Mucosa of descending colon (tissue), 3 donors: ENCODE data around the gene CUTC. TPM values are rescaled to one million over a fixed set of nuclear protein-coding genes. Genes with fewer than 3 reads are reported as not detected.

Source experiments
- ATAC-seq: fragments of 200-7000 bp; cut with Tn5 transposase; one replicate; pipeline ENCODE4 v1.9.1; 2020; ENCODE audit warnings: mild to moderate bottlenecking, moderate library complexity
- DNase-seq, 3 donors: peaks; one replicate each; pipeline ENCODE4 v3.0.0-alpha.2; 2020
- H3K36me3 ChIP-seq: fragments of 200-600 bp; one replicate; pipeline ENCODE4 v1.8.0; 2021; ENCODE audit warnings: low read depth, mild to moderate bottlenecking
- H3K4me1 ChIP-seq: fragments of 200-600 bp; one replicate; pipeline ENCODE4 v1.8.0; 2021; ENCODE audit warnings: low read depth, mild to moderate bottlenecking
- H3K4me3 ChIP-seq: fragments of 200-600 bp; one replicate; pipeline ENCODE4 v1.8.0; 2021; ENCODE audit warnings: mild to moderate bottlenecking
- H3K9me3 ChIP-seq: fragments of 200-600 bp; one replicate; pipeline ENCODE4 v1.8.0; 2021; ENCODE audit warnings: mild to moderate bottlenecking
- intact Hi-C, 2 donors: fragments of 100-400 bp; cut with DNase I in 1 of 2; cut with micrococcal nuclease in 1 of 2; formaldehyde crosslinking; loops; one replicate each; pipeline versions ENCODE4 v1.11.0 to v1.11.1; 2022; cut with DNase I, micrococcal nuclease
- total RNA-seq, 3 donors: library from RNA; stranded (reverse); fragmentation: NEBNext Ultra II Directional in 2 of 3; extraction: Animal tissue kit (Norgen Biotek cat#: 25700) in 2 of 3; gene quantifications; one replicate each; pipeline versions ENCODE4 v1.2.1 to v1.2.4, GENCODE V29; 2021 to 2023
- TF ChIP-seq, protein P1 (sequence below): fragments of 200-600 bp; IDR thresholded peaks from one replicate; pipeline ENCODE4 v1.8.0; 2022; ENCODE audit warnings: antibody characterized with exemption, mild to moderate bottlenecking
- donor health status: DM: no; HTN: no; CAD: no; lungs with moderate emphysema.
- donor health status: DM: no; HTN: no; CAD: no.
- donor health status: DM: no; HTN: yes; CAD: no.

Gene CUTC
- total RNA-seq, 3 donors from 2014 or later: 10.7 to 22.1 (median 11.4) TPM

DNA sequence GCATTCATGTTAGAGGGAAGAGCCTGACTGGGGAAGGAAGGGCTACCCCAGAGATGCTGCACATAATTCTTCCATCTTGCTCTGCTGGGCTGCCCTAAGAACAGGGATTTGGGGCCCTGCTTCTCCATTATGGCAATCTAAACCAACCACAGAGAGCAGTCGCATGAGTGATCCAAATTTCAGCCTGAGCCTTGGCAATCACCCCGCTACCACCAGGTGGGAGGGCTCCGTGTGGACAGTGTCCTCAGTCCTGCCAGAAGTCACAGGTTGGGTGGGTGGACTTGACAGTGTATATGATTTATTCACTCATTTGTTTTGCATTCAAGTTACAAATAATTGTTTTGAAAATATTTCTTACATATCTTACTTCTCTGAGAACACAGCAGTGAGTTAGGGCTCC, 72.4 kb downstream of the CUTC start:
- no peaks in the 10 kb centered on the region for H3K9me3 ChIP-seq
- TF ChIP-seq, protein P1, sequence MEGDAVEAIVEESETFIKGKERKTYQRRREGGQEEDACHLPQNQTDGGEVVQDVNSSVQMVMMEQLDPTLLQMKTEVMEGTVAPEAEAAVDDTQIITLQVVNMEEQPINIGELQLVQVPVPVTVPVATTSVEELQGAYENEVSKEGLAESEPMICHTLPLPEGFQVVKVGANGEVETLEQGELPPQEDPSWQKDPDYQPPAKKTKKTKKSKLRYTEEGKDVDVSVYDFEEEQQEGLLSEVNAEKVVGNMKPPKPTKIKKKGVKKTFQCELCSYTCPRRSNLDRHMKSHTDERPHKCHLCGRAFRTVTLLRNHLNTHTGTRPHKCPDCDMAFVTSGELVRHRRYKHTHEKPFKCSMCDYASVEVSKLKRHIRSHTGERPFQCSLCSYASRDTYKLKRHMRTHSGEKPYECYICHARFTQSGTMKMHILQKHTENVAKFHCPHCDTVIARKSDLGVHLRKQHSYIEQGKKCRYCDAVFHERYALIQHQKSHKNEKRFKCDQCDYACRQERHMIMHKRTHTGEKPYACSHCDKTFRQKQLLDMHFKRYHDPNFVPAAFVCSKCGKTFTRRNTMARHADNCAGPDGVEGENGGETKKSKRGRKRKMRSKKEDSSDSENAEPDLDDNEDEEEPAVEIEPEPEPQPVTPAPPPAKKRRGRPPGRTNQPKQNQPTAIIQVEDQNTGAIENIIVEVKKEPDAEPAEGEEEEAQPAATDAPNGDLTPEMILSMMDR: no peak
- no peak for ATAC-seq
- no peak overlapping the region for H3K4me3 ChIP-seq
- intact Hi-C loops: no loop called here
- DNase-seq: no peak
- no peaks in the 10 kb centered on the region for H3K36me3 ChIP-seq
- H3K4me1 ChIP-seq: no peaks in the 10 kb centered on the region

DNA sequence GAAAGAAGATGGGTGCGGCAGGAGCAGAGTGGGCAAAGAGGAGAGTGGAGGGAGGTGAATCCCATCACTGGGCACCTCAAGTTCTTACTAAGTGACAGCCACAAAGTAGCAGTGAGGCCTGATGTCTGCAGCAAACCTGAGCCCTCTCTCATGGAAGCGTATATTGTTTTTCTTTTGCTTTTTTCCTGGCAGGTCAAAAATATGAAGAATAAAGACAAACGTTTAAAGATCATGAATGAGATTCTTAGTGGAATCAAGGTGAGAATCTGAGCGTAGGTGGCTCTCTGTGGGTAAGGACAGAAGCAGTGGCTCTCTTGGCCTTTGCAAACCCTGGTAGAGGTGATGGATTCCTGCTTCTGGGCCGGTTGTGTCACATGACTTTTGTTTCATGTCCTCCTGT, 73.2 kb downstream of the CUTC start:
- ATAC-seq: no peak
- no peak overlapping the region for H3K4me3 ChIP-seq

More for the DNA sequence above, 73.2 kb downstream of the CUTC start:
- no peak for DNase-seq
- TF ChIP-seq, protein P1: no peak
- H3K4me1 ChIP-seq: no peaks in the 10 kb centered on the region
- intact Hi-C loops: no loop called here
- no peaks in the 10 kb centered on the region for H3K9me3 ChIP-seq
- no peaks in the 10 kb centered on the region for H3K36me3 ChIP-seq

Other genes starting within 250 kb of the CUTC start
- 10 to 100 TPM in 2 of 3 donors, 1 to 10 TPM in 1; 4.9 to 38.5 (median 11.0) TPM for gene NKX2-3, start 199.3 kb upstream of the CUTC start, total RNA-seq
- gene SLC25A28, start 111.8 kb upstream of the CUTC start, total RNA-seq: 10 to 100 TPM; 38.2 to 64.4 (median 39.6) TPM
- 10 to 100 TPM; 10.2 to 20.5 (median 14.3) TPM for gene ENTPD7, start 72.7 kb upstream of the CUTC start, total RNA-seq
- gene COX15, start 107 bp upstream of the CUTC start, total RNA-seq: 10 to 100 TPM; 34.0 to 51.3 (median 46.1) TPM
- gene ABCC2, start 50.4 kb downstream of the CUTC start, total RNA-seq: 1 to 10 TPM in 2 of 3 donors, under 1 TPM in 1; 0.69 to 1.6 (median 1.6) TPM